Left colon (tissue), 2 donors: ENCODE results near the gene SIGLEC9. TPM values are rescaled to one million over a fixed set of nuclear protein-coding genes. Genes with fewer than 3 reads are reported as not detected.
A peak's percentile ranks its signal among the peaks of the same experiment; 100 is the strongest.

Source experiments
- ATAC-seq: fragments of 200-7000 bp; cut with Tn5 transposase; one replicate; pipeline ENCODE4 v1.9.1; 2020; ENCODE audit warnings: mild to moderate bottlenecking, moderate library complexity
- DNase-seq, 2 donors: peaks; one replicate each; pipeline ENCODE4 v3.0.0-alpha.2; 2020
- intact Hi-C, 2 donors: fragments of 100-400 bp; cut with DNase I in 1 of 2; cut with micrococcal nuclease in 1 of 2; formaldehyde crosslinking; loops; one replicate each; pipeline versions ENCODE4 v1.11.2 to v1.14.0; 2022; cut with DNase I, micrococcal nuclease
- total RNA-seq, 2 donors: library from RNA; stranded (reverse); fragmentation: NEBNext Ultra II Directional; extraction: Animal tissue kit (Norgen Biotek cat#: 25700); gene quantifications; one replicate each; pipeline ENCODE4 v1.2.1, GENCODE V29; 2021
- donor health status: DM: no; HTN: no; CAD: no.
- donor health status: DM: yes; HTN: yes; CAD: no.

Gene SIGLEC9
- total RNA-seq, 2 donors from 2014 or later, result 0.82 to 2.0 TPM

DNA sequence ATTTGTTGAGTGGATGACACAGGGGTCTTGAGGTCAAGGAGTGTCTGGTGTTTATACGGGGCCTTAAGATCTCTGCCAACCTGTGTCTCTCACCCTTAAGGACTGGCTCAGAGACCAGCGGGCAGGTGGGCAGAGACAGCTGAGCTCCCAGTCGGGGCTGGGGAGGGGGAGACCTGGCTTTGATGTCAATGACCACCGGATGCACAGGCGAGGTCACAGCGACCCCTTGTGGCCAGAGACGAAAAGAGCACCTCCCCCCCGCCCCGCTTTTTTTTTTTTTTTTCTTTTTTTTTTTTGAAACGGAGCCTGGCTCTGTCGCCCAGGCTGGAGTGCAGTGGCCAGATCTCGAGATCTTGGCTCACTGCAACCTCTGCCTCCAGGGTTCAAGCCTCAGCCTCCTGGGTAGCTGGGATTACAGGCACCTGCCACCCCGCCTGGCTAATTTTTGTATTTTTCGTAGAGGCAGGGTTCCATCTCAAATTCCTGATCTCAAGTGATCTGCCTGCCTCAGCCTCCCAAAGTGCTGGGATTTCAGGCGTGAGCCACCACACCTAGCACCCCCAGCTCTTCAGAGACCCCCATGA is 29.9 kb upstream of the SIGLEC9 start:
- intact Hi-C loops, result no loop called here
- no peak for DNase-seq
- no peak for ATAC-seq

DNA sequence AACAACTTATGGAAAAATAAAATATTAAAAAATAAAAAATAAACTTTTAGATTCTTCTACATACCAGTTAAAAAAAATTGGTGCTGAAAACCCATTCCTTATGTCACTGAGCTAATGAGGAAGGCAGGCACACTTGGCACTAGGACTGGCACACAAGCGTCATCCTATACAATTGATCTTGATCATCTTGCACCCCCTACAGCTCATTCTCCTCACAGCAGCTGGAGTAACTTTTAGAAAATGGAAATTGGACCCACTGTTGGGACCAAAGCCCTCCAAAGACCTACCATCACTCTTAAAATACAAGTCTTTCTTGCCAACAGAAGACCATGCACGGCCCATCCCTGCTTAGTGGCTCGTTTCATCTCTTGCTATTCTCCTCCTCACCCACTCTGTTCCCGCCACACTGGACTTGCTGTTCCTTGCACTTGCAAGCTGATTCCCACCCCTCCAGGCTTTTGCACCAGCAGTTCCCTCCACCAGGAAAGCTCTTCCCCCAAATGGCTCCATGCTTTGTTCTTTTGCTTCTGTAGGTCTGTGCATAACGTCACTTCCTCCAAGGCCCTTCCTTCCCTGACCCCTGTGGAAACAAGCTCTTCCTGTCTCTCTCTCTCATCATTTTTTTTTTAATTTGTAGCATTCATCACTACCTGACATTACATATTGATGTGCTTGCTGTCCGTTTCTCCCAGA is 28.1 kb upstream of the SIGLEC9 start:
- intact Hi-C loops, result no loop called here

DNA sequence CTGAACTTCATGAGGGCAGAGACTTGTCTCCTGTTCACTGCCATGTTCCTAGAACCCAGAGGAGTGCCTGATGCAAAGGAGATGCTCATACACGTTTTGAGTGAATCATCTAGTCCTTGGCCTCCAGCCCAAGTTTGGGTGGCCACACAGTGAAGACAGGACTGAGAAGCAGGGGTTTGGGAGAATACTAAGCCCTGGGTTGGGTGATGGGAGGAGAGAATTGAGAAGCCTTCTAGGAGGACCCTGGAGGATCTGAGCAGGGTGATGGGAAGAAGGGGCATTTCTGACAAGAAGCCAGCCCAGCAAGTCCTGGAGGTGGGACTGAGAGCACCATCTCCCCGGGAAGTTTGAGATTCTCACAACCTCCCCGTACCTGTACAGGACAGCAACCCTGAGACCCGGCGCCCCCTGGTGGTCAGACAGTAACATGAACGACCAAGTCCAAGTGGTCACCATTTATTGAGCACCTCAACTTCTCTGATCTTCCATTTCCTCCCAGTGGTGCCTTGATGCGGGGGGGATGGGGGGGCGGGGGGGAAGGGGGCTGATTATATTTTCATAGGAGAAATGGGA is 27.5 kb upstream of the SIGLEC9 start:
- peak; percentile 47 to 64 for DNase-seq
- intact Hi-C loops, result no loop called here
- peak; percentile 70 for ATAC-seq

More for the DNA sequence above, 28.1 kb upstream of the SIGLEC9 start:
- no peak for DNase-seq
- ATAC-seq, result peak; percentile 39

DNA sequence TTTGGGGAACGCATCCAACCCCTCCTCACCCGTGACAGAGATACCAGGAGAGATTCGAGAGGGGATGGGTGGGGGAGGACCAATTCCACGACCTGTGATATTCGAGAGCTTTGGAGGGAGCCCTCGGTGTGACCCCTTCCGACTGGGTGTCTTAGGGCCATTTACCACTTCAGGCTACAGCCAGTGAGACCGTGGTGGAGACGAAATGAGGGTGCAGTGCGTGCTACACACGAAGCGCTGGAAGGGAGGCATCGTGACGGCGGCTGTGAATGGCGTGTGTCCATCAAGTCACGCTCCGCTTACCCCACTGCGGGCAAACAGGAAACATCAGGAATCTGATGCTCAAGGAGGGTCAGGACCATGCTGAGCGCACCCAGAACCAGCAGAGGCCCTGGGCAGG is 26.9 kb upstream of the SIGLEC9 start:
- ATAC-seq (no peak), DNase-seq (no peak)
- intact Hi-C loops, result no loop called here

DNA sequence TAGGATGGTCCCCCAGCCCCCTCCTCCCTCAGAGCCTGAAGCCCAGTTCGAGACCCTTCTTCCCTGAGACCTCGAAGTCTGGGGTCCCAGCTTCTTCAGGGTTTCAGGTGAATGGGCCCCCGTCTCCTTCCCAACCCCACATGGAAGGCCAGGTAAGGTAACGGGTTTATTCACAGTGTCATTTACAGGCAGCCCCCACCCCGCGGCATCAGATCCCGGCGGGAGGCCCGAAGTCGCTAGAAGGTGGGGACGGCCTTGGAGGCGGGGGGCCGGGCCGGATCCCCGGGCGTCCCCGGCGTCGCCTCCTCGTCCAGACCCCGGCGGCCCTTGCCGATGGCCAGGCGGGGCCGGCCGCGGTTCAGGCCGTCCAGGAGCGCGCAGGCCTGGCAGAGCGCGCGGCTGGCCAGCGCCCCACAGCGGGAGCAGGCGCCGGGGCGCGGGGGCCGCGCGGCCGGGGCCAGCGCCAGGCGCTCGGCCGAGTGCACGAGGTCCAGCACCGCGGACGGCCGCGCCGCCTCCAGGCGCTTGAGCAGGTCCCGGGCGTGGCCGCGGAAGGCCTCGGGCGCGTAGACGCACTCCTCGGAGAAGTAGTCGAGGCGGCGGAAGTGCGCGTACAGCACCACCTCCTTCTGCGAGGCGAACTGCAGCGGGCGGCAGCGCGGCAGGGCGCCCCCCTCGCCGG is 26.2 kb upstream of the SIGLEC9 start:
- DNase-seq, result peak; percentile 30 to 32
- no peak for ATAC-seq
- intact Hi-C loops, result no loop called here

DNA sequence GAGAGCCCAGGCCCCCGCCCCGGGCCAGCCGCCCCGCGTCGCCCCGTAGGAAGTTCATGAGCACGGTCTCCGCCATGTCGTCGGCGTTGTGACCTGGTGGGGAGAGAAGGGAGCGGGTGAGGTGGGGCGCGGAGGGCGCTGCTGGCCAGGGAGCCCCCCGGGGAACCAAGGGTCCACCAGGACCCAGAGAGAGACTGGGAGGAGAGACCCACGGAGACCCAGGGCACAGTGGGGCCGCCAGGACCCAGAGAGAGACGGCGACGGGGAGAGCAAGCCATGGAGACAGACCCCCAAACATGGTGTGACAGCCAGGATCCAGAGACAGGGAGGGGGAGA is 25.7 kb upstream of the SIGLEC9 start:
- DNase-seq (no peak), ATAC-seq (no peak)
- intact Hi-C loops, result no loop called here

DNA sequence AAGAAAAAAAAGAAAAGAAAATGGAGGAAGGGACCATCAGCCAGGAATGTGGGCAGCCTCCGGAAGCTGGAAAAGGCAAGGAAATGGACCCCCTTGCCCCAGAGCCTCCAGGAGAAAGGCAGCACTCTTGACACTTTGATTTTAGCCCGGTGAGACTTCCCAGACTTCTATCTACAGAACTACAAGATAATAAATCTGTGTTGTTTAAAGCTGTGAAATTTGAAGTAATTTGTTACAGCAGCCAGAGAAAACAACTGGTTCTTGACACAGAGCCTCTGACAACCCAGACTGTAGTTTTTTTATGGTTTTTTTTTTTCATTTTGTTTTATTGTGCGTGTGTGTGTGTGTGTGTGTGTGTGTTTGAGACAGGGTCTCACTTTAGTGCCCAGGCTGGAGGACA is 24.1 kb upstream of the SIGLEC9 start:
- DNase-seq (no peak), ATAC-seq (no peak)
- intact Hi-C loops, result no loop called here

DNA sequence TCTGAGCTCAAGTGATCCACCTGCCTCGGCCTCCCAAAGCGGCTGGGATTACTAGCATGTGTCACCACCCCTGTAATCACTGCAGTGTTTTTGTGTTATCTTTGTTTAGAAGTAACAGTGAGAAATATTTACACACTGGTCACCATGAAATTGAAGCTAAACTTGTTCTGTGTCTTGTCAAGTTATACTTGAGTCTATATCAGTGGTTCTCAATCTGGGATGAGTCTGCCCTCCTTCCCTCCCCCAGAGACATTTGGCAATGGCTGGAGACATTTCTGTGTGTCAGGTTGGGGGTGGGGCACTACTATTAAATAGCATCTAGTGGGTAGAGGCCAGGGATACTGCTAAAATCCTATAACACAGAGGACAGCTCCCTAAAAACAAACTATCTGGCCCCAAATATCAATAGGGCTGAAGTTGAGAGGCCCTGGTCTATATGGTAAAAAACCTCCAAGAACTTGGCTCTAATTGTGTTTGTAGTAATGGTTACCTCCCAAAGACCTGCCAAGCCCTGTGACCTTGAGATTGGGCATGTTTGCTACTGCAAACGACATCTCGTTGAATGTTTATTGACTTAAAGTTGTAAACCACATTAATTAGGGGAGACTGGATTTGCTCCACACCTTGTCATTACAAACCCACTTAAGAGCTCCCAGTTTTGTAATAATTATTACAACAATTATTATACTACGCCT is 23.4 kb upstream of the SIGLEC9 start:
- intact Hi-C loops, result no loop called here
- DNase-seq, result no peak
- ATAC-seq, result no peak

DNA sequence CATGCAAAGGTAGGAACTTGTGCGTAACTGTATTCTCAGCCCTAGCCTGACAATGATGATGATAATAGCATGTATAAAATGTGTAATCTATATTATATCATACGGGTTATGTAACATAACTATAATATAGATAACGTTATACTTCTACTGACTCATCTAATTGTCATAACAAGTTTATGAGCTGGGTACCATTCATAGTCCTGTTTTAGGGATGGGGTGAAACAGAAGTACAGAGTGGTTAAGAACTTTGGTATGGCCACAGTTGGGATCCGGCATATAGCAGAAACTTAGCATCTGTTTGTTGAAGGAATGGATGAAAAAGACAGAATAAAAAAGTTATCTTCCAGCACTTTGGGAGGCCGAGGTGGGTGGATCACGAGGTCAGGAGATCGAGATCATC is 21.7 kb upstream of the SIGLEC9 start:
- ATAC-seq, result no peak
- intact Hi-C loops, result no loop called here

DNA sequence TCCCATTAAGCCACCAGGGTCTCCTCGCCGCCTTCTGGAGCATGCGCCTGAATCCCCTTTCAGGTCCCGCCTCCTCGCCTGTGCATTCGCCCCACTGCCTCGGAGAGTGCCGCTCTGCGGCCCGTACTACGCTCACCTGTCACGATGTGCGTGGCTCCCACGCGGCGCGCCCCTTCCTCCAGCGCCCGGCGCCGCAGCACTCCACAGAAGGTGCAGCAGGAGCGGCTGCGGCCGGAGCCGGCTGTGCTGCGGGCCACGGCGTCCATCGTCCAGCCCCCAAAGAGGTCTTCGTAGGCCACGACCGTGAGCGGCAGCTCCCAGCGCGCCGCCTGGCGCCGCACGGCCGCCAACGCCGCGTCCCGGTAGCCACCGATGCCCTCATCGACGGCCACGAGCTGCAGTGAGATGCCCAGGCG is 20.8 kb upstream of the SIGLEC9 start:
- no peak for ATAC-seq

More for the DNA sequence above, 21.7 kb upstream of the SIGLEC9 start:
- DNase-seq, result no peak

DNA sequence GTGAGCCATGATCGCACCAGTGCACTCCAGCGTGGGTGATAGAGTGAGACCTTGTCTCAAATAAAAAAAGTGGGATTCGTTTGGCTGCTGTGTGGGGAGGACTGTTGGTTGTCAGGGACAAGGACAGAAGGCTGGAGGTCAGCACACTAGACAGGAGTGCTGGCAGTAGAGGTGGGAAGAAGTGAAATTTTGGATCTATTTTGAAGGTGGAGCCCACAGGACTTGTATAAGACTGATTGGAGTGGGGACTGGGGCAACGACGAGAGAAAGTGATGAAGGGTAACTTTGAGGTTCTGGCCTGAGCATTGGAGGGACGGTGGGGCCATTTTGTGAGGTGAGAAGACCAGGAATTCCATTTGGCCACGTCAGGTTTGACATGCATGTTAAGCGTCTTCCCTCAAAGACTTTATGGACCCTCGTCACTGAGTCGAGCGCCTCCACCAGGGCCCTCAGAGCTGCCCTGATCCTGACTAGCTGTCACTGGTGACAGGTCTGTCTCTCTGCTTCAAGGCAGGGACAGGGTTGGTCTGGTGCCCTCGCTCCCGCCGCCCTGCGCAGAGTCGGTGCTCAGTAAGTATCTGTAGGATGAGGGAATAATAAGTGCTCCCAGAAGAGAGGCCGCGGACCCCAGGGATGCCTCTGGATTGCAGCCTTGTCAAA is 17.2 kb upstream of the SIGLEC9 start:
- intact Hi-C loops, result no loop called here
- ATAC-seq (peak; percentile 22), DNase-seq (no peak)

More for the DNA sequence above, 20.8 kb upstream of the SIGLEC9 start:
- no peak for DNase-seq
- intact Hi-C loops, result no loop called here

DNA sequence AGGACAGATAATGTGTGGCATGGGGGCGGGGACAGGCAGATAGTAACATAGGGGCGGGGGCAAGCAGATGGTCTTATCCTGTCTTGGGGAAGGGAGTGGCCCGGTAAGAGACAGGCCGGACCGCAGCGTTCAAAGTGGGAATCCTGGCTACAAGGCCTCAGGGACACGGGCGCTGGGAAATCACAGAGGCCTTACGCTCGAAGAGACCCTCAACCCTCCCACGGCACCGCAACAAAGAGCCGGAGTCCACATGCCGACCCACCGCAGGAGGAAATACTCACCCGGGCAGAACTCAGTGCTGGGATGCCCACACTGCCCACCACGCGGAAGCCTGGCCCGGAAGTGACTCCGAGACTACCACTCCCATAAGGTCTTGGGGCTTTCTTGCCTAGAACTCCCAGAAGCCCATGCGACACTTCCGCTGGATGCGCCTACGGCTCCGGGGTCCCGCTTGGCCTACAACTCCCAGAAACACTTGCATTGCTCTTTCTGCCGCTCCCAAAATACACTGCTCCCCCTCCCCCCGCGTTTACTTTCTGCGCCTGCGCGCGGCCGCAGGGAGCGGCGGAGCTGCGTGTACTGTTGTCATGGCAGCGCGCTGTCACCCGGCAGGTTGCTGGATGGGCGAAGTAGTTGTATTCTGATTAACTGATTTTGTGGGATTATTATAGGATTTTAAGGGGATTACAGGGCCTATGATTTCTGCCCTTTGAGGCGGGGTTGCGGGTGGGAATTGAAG is 16.5 kb upstream of the SIGLEC9 start, which contains the start of gene CTU1:
CTU1 (minus strand) TSS at position 344 of the 739 bp plus-strand sequence. CDS start 3,840 bp downstream, outside the sequence.
- DNase-seq, result peak; percentile 97 to 99
- peak; percentile 98 for ATAC-seq
- intact Hi-C loops, result no loop called here

DNA sequence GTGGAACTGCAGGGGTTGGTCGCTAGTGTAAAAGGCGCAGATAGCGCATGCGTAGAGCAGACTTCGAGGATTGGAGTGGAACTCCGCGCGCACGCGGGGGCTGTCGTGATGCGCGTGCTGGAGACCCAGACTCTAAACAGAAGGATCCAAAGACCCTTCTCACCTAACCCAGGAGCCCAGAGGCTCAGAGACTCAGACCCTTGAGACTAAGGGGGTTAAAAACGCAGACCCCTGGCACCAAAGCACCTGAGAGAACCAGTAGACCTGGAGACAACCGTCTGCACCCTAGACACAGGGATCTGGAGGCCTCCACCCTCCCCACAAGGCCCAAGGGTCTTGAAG is 15.9 kb upstream of the SIGLEC9 start:
- no peak for DNase-seq
- ATAC-seq, result peak; percentile 30
- intact Hi-C loops, result no loop called here

DNA sequence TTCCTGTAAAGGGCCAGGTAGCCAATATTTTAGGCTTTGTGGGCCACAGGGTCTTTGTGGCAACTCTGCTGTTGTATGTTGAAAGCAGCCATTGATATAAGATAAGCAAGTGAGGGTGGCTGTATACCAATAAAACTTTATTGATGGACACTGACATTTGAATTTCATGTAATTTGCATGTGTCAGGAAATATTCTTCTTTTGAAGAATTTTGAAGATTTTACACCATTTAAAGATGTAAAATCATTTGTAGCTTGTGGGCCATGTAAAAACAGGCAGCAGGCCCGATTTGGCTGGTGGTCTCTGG is 14.1 kb upstream of the SIGLEC9 start:
- intact Hi-C loops, result no loop called here
- DNase-seq, result no peak
- no peak for ATAC-seq

DNA sequence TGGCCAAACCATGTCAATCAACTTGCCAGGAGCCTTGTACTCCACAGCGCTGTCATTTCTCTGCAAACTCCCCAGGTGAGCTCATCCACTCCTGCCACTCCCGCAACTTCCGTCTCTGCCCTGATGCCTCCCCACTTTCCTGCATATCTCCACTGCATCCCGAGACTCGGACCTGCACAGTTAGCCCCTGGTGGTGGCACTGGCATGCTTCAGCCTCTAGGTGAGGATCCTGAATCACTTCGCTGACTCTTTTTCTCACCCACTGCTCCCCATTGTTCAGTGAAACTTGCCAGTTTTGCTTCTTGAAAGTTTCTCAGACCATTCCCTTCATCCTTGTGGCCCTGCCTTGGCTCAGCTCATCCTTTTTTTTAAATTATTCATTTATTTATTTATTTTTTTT is 13.1 kb upstream of the SIGLEC9 start:
- no peak for ATAC-seq
- intact Hi-C loops, result no loop called here

DNA sequence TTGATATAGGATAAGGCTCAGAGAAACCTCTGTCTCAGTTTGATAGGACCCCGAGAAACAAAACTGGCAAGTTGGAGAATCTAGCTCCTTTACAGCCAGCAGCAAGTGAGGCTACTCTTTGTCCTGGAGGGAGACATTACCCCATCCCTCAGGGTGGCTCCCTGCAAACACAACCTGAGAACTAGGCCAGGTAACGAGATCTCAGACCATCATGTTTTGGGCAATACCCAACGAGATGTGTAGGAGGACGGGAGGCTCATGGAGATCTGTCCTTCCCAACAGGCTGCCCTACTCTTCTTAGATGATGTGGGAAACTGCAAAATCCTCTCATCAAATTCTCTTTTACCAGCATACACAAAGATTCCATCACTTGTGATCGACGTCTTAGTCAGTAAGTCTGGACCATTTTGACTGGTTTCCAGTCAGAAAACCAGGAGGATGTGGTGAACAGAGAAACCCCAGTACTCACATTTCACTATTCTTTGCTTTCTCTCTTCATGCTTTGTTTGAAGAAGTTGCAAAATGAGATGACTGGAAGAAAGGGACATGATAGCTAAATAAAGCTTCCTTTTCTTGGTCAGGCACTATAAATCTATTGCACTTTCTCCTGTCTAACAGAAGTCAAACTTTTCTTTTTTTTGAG is 10.5 kb upstream of the SIGLEC9 start:
- intact Hi-C loops, result no loop called here
- ATAC-seq (no peak), DNase-seq (no peak)

More for the DNA sequence above, 13.1 kb upstream of the SIGLEC9 start:
- no peak for DNase-seq

DNA sequence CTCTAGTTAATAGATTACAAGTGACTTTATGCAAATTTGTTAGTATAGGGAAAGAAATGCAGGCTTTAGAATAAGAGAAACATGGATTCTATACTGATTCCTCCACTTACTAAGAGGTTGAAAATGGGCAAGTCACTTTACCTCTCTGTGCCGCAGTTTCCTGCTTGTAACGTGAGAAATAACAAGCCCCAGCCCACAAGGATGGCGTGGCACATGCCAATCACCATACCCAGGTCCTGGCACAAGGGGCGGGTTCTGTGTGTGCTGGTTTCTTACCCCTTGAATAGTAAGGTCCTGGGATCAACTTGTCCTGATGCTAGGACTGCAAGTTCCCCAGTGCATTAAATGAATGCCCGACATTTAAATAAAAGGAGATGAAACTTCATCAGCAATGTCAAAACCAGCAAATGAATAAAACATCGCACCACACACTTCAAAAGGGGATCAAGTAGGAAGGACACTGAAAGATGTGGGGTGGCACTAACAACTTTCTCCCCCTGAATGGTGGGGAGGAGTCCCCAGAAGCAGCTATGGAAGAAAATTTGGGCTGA is 7.9 kb upstream of the SIGLEC9 start:
- intact Hi-C loops, result no loop called here
- DNase-seq (no peak), ATAC-seq (no peak)

DNA sequence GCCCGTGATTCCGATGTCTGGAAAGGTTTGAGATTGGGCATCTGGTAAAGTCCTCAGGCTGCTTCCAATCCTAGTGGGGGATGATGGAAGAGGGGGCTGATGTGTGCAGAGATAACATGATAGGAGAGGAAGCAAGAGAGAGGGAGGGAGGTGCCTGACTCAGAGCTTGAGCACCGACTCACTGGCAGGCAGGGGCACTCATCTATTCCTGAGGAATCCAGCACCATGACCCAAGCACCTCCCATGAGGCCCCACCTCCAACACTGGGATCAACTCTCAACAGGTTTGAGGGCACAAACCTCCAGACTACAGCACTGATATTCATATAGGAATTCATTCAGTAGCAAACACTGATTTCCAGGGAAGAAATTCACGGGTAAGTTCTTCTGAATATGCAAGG is 5.6 kb upstream of the SIGLEC9 start:
- DNase-seq, result no peak
- no peak for ATAC-seq
- intact Hi-C loops, result no loop called here
